Thymus (tissue), 11 donors: ENCODE measurements around the gene SLC38A6. TPM values are rescaled to one million over a fixed set of nuclear protein-coding genes. Genes with fewer than 3 reads are reported as not detected.

Experiments
- DNase-seq, 9 donors: peaks; one replicate each; pipeline ENCODE4 v3.0.0-alpha.2; 2013; ENCODE audit warnings: low spot score in 9 of 9, low read depth in 6 of 9, missing footprints in 1 of 9
- H3K27ac ChIP-seq, 2 donors: one replicate each; pipeline ENCODE4 v1.5.1; 2013; ENCODE audit warnings: control low read depth in 1 of 2, low read depth in 1 of 2, low read length in 1 of 2, mild to moderate bottlenecking in 1 of 2, moderate library complexity in 1 of 2
- H3K27me3 ChIP-seq, 2 donors: one replicate each; pipeline ENCODE4 v1.5.1; 2013; ENCODE audit warnings: low read length in 1 of 2; ENCODE audit not compliant: control insufficient read depth in 2 of 2, insufficient read depth in 1 of 2
- H3K36me3 ChIP-seq, 2 donors: one replicate each; pipeline ENCODE4 v1.5.1; 2013; ENCODE audit warnings: low read length in 1 of 2, mild to moderate bottlenecking in 1 of 2, moderate library complexity in 1 of 2; ENCODE audit not compliant: control insufficient read depth in 2 of 2, insufficient read depth in 2 of 2
- H3K4me1 ChIP-seq, 2 donors: one replicate each; pipeline ENCODE4 v1.5.1; 2013; ENCODE audit warnings: low read length in 2 of 2; ENCODE audit not compliant: control insufficient read depth in 2 of 2, insufficient read depth in 2 of 2
- H3K4me3 ChIP-seq, 2 donors: one replicate each; pipeline ENCODE4 v1.5.1; 2013; ENCODE audit warnings: low read length in 2 of 2, control low read depth in 1 of 2, mild to moderate bottlenecking in 1 of 2
- H3K9me3 ChIP-seq, 2 donors: one replicate each; pipeline ENCODE4 v1.5.1; 2013; ENCODE audit warnings: low read length in 1 of 2, mild to moderate bottlenecking in 1 of 2; ENCODE audit not compliant: control insufficient read depth in 2 of 2, insufficient read depth in 1 of 2
- WGBS: extraction: QIAGEN DNeasy Blood & Tissue Kit; methylation state at CpG from one replicate; pipeline ENCODE4 v1.1.7; 2013; 5-methylcytosine and 5-hydroxymethylcytosine counted together
- polyA plus RNA-seq: library from polyadenylated mRNA; stranded (reverse); fragments of 200-250 nt; gene quantifications from one replicate; pipeline ENCODE4 v1.2.3, GENCODE V29; 2013
- total RNA-seq: library from RNA; stranded (reverse); fragments of 120-200 nt; gene quantifications from one replicate; pipeline ENCODE4 v1.2.4, GENCODE V29; 2013
- donor health status: healthy.

Gene SLC38A6
- total and polyA plus RNA-seq, 2 donors = 10.1 to 27.0 TPM

GRCh38 chr14:60956202-60956601 lies 24.8 kb upstream of the SLC38A6 start:
- Histone ChIP-seq H3K27ac (no peak overlapping the region), H3K9me3 (peaks cover 1 to 11% of the 10 kb centered on the region in 2 donors), H3K36me3 (no peaks in the 10 kb centered on the region), H3K27me3 (no peaks in the 10 kb centered on the region), H3K4me1 (no peaks in the 10 kb centered on the region), H3K4me3 (no peak overlapping the region)
- 95% methylated on average over 4 of the region's 4 CpGs for WGBS
- DNase-seq = no peak

GRCh38 chr14:60956632-60957031 lies 24.4 kb upstream of the SLC38A6 start:
- H3K27ac ChIP-seq = no peak overlapping the region
- H3K4me1 ChIP-seq = no peaks in the 10 kb centered on the region
- no peaks in the 10 kb centered on the region for H3K36me3 ChIP-seq
- DNase-seq = no peak
- 96% methylated on average over 1 of the region's 1 CpG for WGBS
- H3K9me3 ChIP-seq = peaks cover 1 to 11% of the 10 kb centered on the region in 2 donors
- no peaks in the 10 kb centered on the region for H3K27me3 ChIP-seq
- H3K4me3 ChIP-seq = no peak overlapping the region

DNA sequence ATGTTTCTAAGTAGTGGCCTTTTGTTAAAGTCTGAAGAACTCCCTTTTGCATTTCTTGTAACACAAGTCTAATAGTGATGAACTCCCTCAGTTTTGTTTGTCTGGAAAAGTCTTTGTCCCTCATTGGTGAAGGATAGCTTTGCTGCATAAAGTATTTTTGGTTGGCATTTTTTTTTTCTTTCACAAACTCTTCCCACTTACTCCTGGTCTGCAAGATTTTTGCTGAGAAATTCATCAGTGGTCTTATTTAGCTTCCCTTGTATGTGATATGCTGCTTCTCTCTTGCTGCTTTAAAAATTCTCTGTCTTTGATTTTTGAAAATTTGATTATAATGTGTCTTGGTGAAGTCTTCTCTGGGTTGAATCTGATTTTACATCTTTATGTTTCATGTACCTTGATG lies 22.9 kb upstream of the SLC38A6 start:
- Histone ChIP-seq H3K27ac (no peak overlapping the region), H3K9me3 (peaks cover 1 to 11% of the 10 kb centered on the region in 2 donors), H3K27me3 (no peaks in the 10 kb centered on the region), H3K4me1 (no peaks in the 10 kb centered on the region), H3K4me3 (no peak overlapping the region), H3K36me3 (no peaks in the 10 kb centered on the region)
- DNase-seq = no peak

DNA sequence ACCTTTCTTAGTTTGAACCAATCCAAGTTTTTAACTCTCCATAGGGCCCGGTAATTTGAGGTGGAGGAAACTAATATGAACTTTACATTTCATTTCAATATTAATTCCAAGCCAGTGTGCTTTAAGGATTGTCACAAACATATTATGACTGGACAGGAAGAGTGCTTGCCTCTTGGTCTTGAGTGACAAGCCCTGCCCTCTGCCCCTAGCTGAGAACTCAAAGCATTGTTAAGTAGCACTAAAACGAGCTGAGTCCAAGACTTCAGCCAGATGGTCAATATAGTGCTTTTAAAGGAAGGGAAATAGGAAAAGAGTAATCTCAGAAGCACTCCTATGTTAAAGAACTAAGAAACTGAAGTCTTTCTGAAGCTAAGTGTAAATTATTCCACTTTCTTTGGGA lies 17.3 kb upstream of the SLC38A6 start:
- no peak for DNase-seq
- no peaks in the 10 kb centered on the region for H3K36me3 ChIP-seq
- H3K9me3 ChIP-seq = peaks cover under 1 to 5% of the 10 kb centered on the region in 2 donors
- H3K27me3 ChIP-seq = no peaks in the 10 kb centered on the region
- no peak overlapping the region for H3K4me3 ChIP-seq
- no peak overlapping the region for H3K27ac ChIP-seq
- WGBS = 81% methylated on average over 2 of the region's 2 CpGs
- no peaks in the 10 kb centered on the region for H3K4me1 ChIP-seq

DNA sequence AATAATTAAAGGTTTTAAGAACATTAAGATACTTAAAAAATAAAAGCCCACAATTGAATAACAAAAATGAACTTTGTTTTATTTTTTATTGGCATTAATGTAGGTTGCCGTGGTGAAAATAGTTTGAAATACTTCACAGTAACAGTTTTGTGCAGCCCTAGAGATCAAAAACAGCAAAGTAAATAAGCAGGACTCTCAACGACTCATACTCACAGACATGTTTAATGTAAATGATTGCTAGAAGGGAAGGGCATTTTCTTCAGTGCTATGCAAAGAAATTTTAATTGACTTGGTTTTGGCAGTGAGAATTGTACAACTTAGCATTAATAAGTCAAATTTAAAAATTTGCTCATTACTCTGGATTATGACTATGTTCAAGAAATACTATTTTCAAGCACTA lies 16.1 kb upstream of the SLC38A6 start:
- Histone ChIP-seq H3K4me3 (no peak overlapping the region), H3K27me3 (no peaks in the 10 kb centered on the region), H3K9me3 (no peaks in the 10 kb centered on the region), H3K27ac (no peak overlapping the region), H3K36me3 (no peaks in the 10 kb centered on the region), H3K4me1 (no peaks in the 10 kb centered on the region)
- no peak for DNase-seq
- 98% methylated on average over 2 of the region's 2 CpGs for WGBS

GRCh38 chr14:60965402-60965801 lies 15.6 kb upstream of the SLC38A6 start:
- Histone ChIP-seq H3K4me1 (no peaks in the 10 kb centered on the region), H3K4me3 (no peak overlapping the region), H3K27me3 (no peaks in the 10 kb centered on the region), H3K36me3 (no peaks in the 10 kb centered on the region), H3K27ac (no peak overlapping the region), H3K9me3 (no peaks in the 10 kb centered on the region)
- DNase-seq = no peak

- H3K4me1 ChIP-seq = no peaks in the 10 kb centered on the region
- no peak for DNase-seq
- 85% methylated on average over 1 of the region's 1 CpG for WGBS
- H3K4me3 ChIP-seq = no peak overlapping the region
- no peak overlapping the region for H3K27ac ChIP-seq
- H3K27me3 ChIP-seq = no peaks in the 10 kb centered on the region
- H3K9me3 ChIP-seq = no peaks in the 10 kb centered on the region
- H3K36me3 ChIP-seq = no peaks in the 10 kb centered on the region
Observed at GRCh38 chr14:60968099-60968498, 12.9 kb upstream of the SLC38A6 start.

- no peaks in the 10 kb centered on the region for H3K9me3 ChIP-seq
- DNase-seq = no peak
- no peak overlapping the region for H3K27ac ChIP-seq
- no peaks in the 10 kb centered on the region for H3K4me1 ChIP-seq
- no peak overlapping the region for H3K4me3 ChIP-seq
- H3K27me3 ChIP-seq = no peaks in the 10 kb centered on the region
- no peaks in the 10 kb centered on the region for H3K36me3 ChIP-seq
Observed at GRCh38 chr14:60968671-60969070, 12.4 kb upstream of the SLC38A6 start.

DNA sequence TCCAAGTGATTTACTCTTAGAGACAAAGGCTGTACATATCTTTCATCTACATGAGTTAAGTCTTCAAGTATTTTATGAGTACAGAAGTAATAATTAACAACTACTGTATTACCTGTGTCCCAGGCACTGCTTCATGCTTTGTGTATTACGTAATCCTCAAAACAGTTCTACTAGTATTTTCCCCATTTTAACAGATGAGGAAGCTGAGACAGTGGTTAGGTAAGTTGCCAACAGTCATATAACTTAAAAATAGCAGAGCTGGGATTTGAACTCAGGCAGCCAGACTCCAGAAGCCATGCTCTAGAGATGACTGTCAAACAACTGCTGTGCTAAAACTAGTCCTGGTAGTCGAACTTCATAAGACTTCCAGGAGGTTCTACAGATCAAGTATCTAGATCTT lies 10.9 kb upstream of the SLC38A6 start:
- no peaks in the 10 kb centered on the region for H3K36me3 ChIP-seq
- no peak for DNase-seq
- H3K27me3 ChIP-seq = no peaks in the 10 kb centered on the region
- H3K4me3 ChIP-seq = no peak overlapping the region
- 96% methylated on average over 2 of the region's 2 CpGs for WGBS
- no peaks in the 10 kb centered on the region for H3K9me3 ChIP-seq
- H3K4me1 ChIP-seq = no peaks in the 10 kb centered on the region
- no peak overlapping the region for H3K27ac ChIP-seq

DNA sequence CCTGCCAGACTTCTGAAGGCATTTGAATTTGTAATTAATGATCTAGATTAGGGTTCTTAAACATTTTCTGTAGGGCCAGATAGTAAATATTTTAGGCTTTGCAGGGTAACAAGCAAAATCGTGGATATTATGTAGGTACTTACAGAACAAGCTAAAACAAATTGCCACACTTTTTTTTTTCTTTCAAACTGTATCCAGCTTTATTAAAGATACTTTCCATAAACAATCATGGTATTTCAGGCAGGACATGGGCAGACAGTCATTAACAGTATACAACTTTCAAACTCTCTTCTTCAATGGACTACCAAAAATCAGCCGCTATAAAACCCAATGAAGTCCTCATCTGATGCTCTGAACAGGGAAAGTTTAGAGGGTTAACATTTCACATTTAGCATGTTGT lies 9.8 kb upstream of the SLC38A6 start:
- no peak overlapping the region for H3K4me3 ChIP-seq
- H3K9me3 ChIP-seq = no peaks in the 10 kb centered on the region
- H3K4me1 ChIP-seq = no peaks in the 10 kb centered on the region
- 48% methylated on average over 2 of the region's 2 CpGs for WGBS
- DNase-seq = no peak
- no peaks in the 10 kb centered on the region for H3K27me3 ChIP-seq
- no peak overlapping the region for H3K27ac ChIP-seq
- no peaks in the 10 kb centered on the region for H3K36me3 ChIP-seq
